HG02642 (cell line): ENCODE measurements around the gene PRUNE1.

ENCODE experiments used
- ATAC-seq: cut with Tn5 transposase; IDR thresholded peaks from one replicate; pipeline ENCODE4 v1.9.1; 2021; ENCODE audit warnings: mild to moderate bottlenecking; ENCODE audit not compliant: unreplicated experiment, poor library complexity

The PRUNE1 gene

DNA sequence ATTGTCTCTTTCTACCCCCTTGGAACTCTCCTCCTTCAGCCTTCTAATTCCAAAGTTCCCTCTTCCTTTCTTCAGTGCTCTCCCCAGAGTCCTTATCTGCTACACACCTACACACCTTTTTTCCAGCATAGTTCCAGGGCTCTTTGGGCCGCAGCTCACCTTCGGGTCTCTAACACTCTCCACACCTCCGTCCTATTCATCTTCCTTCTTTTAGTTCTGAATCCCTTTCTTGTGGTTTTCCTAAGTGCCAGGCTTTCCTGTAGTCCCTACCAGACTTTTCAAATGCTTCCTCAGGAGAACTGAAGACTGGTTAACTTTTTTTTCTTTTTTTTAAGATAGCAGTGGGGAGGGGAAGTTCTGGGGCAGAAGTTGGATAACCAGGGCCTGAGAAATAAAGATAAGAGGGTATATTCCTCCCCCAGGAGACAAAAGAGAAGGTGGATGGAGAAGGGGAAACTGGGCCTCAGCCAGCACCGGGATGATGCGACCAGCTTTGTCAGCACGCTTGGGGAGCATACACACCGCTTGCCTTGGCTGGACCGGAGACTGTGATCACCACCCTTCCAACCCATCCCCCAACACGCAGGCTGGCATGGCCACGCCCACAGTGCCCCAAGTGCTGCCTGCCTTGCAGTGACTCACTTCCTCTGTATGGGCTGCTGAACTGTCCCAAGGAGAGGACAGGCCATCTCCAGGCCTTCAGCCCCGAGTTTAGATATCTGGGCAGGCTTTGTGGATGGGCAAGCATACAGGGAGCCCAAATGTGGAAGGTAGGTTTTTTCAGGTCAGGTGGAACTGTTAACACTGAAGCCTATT lies 31.2 kb upstream of the PRUNE1 start:
- no peak for ATAC-seq

- ATAC-seq = no peak
Measured at GRCh38 chr1:150979092-150980056, 28.9 kb upstream of the PRUNE1 start.

DNA sequence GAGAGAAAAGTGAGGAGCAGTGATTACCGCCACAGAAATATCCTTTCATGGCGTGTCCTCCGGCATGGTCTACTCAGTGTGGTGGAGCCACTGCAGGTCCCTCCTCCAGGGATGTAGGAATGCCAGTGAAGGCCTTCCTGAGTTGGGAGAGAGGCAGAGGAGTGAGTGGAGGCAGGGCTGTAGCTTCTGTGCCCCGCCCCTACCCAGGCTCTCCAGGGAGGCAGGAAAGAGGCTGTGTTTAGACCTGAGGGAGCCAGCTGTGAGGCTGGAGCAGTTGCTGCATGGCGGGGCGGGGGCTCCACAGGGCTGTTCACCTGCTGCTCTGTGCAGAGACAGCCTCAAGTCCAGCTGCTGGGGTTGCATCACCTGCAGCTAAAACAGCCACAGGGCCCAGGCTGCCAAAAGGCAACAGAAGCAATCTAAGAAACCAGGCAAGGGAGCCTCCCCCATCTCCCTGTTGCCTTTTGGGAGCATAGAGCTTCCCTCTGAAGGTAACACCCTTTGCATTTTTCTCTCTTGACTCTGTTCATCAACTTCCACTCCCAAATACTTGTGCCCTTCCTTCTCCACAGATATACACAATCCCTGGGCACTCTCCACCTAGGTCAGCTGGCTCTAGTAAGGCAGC lies 27.0 kb upstream of the PRUNE1 start:
- ATAC-seq = no peak

GRCh38 chr1:150981805-150982712 lies 26.2 kb upstream of the PRUNE1 start, which contains the start of gene ANXA9:
Gene ANXA9 (plus strand): TSS chr1:150982292. CDS start chr1:150983106, 814 bp downstream.
- ATAC-seq = no peak

- ATAC-seq = no peak
Measured at GRCh38 chr1:150985179-150985825, 22.9 kb upstream of the PRUNE1 start.

DNA sequence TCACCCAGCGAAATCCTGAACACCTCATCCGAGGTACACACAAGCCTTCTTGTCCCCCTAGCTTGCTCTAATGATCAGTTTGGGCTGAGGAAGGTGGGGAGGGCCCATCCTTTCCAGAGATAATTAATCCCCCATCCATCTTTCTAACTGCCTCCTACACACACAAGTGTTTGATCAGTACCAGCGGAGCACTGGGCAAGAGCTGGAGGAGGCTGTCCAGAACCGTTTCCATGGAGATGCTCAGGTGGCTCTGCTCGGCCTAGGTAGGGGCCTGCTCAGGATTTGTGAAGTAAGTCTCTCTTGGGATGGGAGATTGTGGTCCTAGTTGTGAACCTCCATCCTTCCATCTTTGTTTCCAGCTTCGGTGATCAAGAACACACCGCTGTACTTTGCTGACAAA lies 20.3 kb upstream of the PRUNE1 start:
- no peak for ATAC-seq

GRCh38 chr1:150992626-150993025 lies 15.6 kb upstream of the PRUNE1 start:
- ATAC-seq = no peak

DNA sequence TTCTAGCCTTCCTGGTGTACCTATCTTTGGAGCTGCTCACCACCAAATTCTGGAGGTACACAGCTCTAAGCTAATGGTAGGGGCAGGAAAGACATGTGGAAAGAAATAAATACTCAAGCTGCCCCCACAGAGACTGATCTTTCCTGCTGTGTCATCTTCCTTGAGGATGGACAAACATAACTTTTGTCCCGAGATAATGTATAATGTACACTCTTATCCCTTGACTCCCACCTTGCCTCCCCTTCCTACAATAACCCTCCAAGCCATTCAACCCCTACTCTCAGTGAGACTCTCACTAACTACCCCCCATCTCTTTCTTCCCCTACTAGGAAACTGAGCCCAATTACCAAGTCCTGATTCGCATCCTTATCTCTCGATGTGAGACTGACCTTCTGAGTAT lies 14.0 kb upstream of the PRUNE1 start:
- no peak for ATAC-seq

- no peak for ATAC-seq
Measured at GRCh38 chr1:150995460-150995859, 12.8 kb upstream of the PRUNE1 start.

- ATAC-seq = no peak
Measured at GRCh38 chr1:150995896-150996295, 12.4 kb upstream of the PRUNE1 start.

GRCh38 chr1:150997126-150997872 lies 10.9 kb upstream of the PRUNE1 start:
- ATAC-seq = no peak

GRCh38 chr1:150997949-150998348 lies 10.3 kb upstream of the PRUNE1 start:
- no peak for ATAC-seq

DNA sequence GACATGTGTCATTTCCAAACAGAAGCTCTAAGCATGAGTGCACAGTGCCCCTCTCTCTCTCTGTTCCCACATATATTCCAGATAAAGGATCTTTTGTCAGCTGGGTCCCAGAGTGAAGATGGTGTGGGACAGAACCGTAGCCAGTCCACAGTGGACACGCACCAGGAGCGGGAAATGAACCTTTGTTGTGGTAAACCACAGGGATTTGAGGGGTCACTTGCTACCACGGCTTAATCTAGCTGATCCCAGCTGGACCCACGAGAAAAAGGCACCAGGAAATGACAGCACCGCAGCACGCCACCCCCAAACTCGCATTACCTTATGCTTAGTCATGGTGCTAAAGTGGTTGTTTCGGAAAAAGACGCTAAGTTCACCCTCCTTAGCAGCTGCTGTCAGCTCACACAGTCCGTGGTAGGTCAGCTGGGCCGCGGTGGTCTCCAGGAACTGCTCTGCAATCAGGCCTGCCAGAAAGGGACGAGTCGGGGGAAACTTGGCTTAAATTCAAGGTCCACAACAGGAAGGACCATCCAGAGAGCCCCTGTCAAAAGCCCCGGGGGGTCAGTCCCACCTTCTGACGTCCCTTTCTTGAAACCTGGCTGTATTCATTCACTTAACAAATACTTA lies 9.1 kb upstream of the PRUNE1 start:
- no peak for ATAC-seq

DNA sequence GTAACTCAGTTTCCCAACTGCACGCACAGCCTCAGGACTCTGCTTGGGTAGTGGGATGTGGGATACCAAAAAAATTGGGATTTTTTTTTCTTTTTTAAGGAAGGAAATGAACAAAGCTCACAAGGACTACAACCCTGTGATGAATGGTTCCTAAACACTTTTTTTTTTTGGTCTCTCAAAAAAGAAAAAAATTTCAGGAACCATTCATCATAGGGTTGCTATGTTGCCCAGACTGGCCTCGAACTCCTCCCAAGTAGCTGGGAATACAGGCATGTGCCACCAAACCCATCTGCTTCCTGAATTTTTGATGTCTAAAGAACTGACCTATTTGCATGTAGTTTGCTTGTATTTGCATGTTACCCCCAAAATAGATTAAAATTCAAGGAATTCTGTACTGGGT lies 8.3 kb upstream of the PRUNE1 start:
- ATAC-seq = no peak

- ATAC-seq = no peak
Measured at GRCh38 chr1:151000408-151000807, 7.8 kb upstream of the PRUNE1 start.

DNA sequence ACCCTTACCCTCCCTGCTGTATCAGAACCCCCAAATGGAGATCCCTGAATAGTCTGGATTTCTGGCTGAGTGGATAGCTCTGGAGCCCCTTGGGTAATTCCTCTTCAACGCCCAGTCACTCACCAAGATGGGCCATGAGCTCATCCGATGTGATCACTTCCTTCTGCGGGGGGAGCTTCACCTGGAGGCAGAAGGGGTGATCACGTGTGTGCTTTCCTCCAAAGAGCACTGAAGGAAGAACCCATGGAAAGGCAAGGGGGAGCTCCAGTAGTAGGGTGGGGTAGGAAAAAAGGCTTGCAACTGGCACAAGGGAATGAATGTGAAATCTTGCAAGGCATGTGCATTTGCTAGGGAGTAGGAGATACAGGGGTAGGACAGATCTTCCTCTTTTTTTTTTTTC lies 6.6 kb upstream of the PRUNE1 start:
- no peak for ATAC-seq

DNA sequence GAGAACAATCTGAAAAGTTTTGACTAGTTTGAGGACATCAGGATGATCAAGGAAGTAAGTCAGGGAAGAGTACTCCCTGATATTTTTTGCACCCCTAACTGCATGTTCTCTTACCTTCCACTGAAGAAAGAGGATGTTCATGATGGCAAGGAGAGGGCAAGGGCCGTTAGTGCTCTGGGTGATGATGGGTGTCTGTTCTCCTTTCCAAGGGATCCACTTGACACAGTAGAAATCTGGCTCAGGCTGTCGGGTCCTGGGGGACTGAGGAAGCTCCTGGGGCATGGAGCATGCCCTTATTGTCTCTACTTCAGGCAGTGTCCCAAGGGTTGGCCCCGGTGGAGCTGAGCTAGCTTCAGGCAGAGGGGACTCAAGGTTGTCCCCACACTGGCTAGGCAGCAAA lies 6.2 kb upstream of the PRUNE1 start:
- ATAC-seq = no peak

GRCh38 chr1:151002611-151003010 lies 5.6 kb upstream of the PRUNE1 start:
- ATAC-seq = no peak
